ENCODE measurements around the gene MVD.

The MVD gene

GRCh38 chr16:88697116-88697830, 34.4 kb upstream of the MVD start:
- no peak for DNase-seq (ENCODE audit: low spot score)

- DNase-seq (ENCODE audit: low spot score): no peak
Observed at GRCh38 chr16:88696441-88696840, 33.5 kb upstream of the MVD start.

- no peak for DNase-seq (ENCODE audit: low spot score)
Observed at GRCh38 chr16:88695753-88696152, 32.9 kb upstream of the MVD start.

DNA sequence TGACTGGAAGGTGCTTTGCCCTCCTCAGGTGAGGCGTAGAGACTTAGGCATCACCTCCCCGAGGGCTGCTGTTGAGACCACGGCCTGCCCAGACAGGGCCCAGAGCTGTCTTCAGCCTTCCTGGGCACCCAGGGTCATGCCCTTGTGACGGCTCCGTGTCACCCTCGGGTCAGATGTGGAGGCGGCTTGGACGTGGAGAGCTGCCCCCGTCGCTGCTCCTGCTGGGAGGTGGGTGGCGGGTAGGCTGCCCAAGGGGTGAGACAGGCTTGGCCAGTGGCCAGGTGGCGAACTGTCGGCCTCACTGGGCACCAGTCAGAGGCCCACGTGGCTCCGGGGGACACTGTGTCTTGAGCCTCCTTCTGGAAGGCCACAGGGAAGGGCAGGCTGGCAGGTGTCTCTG, 32.3 kb upstream of the MVD start:
- no peak for DNase-seq (ENCODE audit: low spot score)

DNA sequence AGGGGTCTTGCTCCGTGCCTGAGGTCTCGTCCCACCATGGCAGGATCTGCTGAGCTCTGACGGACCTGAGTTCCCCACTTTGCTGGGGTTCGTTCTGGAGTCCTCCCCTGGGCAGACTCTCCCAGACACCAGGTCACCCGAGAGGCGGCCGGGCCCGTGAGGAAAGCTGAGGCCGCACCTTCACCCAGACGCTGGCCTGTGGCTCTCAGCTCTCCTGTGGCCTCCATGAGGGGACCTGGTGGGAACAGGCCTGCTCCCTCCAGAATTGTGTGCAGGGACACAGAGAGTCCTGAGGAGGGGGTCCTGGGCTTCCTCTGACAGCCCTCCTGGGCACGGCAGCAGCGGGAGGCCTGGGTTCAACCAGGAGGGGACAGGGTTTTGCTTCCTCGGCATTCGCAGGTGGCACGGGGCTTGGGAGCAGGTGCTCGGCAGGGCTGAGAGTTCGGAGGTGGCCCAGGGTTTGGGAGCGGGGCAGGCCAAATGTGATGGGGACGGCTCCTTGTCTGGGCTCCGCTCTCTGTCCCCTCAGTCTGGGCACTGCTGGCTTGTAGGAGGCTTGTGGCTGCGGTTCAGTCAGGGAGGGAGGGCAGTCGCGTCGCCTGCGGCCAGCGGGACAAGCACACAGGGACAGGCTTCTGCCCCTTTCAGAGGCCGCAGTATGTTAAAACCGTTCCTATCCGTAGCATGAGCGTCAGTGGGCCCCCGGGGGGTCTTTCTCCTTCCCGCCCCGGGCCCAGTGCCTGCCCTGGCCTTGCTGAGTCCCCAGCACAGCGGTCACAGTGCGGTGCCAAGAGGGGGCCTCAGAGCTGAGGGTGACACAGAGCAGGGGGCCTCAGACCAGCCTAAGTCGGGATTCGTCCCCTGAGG, 31.6 kb upstream of the MVD start:
- DNase-seq (ENCODE audit: low spot score): no peak

GRCh38 chr16:88693420-88694177, 30.7 kb upstream of the MVD start:
- DNase-seq (ENCODE audit: low spot score): no peak

GRCh38 chr16:88692861-88693260, 30.0 kb upstream of the MVD start:
- DNase-seq (ENCODE audit: low spot score): no peak

DNA sequence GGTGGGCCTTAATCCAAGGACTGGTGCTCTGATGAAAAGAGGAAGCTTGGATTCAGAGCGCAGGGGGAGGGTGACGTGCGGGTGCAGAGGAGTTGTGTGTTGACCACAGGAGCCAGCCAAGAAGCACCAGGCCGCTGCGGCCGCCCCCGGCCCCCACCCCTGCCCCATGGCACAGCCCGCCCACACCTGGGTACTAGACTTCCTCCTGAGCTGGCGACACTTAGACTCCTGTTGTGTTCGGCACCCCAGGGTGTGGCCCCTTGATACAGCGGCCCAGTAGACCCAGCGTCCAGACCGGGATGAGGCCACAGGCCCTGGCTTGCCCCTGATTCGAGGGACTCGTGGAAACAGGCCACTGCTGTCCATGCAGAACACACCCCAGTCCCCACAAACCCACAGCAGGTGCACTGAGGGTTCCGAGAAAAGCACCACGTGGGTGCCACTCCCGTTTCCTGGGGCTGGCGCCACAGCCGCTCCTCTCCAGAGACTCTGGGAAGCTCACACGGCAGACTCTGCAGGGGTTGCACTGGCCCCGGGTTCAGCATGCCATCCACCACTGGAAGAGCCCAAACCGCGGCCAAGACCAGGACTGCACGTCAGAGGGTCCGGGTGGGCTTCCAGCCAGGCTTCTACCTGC, 29.2 kb upstream of the MVD start:
- DNase-seq (ENCODE audit: low spot score): no peak

DNA sequence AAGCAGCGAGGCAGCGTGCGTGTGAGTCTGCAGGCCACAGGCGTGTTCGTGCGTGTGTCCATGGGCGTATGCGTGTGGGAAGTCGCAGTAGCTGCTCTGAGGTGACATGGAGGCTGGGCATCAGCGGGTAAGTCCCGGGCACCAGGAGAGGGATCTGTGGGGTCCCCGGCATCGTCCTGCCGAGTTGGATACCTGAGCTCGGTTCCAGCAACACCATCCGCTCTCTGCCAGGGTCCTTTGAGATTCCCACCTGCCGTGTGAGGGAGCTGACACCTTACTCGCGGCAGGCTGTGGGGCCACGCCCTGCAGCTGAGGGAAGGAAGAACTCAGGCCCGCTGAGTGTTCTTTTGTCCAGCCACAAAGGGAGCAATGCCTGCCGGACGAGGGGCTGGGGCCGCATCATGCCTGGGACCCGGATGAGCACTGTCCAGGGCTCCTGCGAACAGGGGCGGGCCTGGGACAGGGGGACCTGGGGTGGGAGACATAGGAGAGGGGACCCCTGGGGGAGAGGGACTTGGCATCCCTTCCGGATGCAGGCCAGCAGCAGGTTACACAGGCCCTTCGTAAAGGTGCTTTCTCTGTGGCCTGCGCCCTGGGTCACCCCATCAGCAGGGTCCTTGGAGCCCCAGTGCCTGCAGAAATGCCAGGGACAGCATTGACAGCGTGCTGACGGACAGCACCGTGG, 28.4 kb upstream of the MVD start:
- DNase-seq (ENCODE audit: low spot score): no peak

GRCh38 chr16:88690341-88691128, 27.6 kb upstream of the MVD start:
- no peak for DNase-seq (ENCODE audit: low spot score)

DNA sequence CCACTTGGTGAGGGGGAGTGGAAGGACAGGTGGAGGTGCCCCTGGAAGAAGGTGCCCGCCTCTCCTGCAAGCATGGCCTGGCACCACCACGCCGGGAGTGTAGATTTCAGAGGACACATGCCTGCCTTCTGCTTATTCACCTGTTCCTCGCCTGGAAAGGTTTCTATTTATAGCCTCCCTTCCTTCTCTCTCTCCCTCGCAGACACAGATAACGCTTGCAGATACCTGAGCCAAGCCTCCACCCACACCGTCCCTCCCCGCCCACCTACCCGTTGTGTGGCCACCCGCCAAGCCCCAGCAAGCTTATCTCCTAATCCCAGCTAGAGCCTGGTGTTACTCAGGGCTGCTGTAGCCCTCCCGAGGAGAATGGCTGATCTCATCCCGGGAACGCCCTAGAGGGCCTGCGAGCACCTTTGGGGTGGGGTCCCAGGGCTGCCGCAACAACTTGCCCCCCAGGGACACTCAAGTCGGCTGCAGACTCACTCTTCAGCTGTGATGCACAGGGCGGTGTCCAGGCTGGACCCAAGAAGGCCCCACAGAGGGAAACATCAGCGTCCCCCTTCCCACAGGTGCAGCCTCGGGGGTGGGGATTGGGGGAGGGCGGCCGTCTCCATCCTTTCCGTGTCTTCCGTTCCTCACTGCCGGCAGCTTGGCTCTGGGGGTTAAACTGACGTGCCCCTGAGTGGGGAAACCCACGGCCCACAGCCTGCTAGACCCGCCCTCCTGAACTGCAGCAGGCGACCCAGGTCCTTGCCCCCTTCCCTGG, 25.3 kb upstream of the MVD start:
- DNase-seq (ENCODE audit: low spot score): no peak

- no peak for DNase-seq (ENCODE audit: low spot score)
Observed at GRCh38 chr16:88687676-88688012, 24.8 kb upstream of the MVD start.

DNA sequence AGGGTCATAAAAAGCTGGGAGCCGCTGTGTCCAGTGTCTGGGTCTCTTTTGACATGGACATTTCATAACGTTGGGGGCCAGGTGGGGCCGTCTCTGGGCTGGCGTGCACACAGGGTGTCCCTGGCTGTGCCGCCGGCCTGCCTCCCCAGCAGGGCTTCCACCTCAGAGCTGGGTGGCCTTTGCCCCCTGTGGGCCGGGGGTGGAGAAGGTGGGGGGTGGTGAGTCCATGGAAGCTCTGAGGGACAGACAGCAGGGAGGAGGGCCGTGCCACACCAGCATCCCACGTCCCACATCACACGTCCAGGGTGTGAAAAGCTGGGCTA, 24.3 kb upstream of the MVD start:
- DNase-seq (ENCODE audit: low spot score): no peak

DNA sequence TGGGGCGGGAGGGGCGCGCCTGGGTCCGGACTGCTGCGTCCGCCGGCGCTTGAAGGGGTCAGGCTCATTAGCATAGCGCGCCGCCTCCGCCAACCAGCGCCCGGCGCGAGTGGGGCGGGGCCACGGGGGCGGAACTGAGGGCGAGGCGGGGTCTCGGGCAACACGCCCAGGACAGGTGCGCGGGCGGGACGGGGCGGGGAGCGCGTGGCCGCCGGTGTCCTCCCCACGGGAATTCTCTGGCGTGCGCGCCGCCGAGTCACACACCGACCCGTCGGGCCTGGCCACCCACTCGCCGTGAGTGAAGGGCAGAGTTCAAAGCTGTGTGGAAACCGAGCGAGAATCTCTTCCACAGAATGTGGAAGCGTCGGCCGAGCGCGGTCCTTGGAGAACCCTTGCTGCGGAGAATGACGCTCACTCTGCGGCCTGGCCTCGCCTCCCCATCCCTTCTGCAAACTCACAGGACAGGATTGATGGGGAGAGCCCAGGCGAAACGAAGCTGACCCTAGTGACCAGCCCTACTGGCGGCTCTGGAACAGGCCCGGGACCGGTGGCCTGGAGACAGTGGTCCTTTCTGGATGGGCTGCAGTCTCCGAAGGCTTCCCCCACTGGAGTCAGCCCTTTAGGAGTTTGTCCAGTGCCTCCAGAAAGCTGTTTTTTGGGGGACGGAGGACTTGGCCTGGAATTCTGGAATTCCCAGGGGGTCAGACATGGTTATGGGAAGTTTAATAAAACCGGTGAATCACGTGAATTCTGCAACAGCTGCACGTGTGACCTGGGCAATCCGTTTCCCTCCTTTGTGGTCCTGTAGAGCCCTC, 23.8 kb upstream of the MVD start, which contains the start of gene SNAI3:
TSS of gene SNAI3 (minus strand) at position 69 of the 815 bp plus-strand sequence. CDS start 101 bp downstream, outside the sequence.
- DNase-seq (ENCODE audit: low spot score): peak; percentile 78

- no peak for DNase-seq (ENCODE audit: low spot score)
Observed at GRCh38 chr16:88686062-88686438, 23.2 kb upstream of the MVD start.

DNA sequence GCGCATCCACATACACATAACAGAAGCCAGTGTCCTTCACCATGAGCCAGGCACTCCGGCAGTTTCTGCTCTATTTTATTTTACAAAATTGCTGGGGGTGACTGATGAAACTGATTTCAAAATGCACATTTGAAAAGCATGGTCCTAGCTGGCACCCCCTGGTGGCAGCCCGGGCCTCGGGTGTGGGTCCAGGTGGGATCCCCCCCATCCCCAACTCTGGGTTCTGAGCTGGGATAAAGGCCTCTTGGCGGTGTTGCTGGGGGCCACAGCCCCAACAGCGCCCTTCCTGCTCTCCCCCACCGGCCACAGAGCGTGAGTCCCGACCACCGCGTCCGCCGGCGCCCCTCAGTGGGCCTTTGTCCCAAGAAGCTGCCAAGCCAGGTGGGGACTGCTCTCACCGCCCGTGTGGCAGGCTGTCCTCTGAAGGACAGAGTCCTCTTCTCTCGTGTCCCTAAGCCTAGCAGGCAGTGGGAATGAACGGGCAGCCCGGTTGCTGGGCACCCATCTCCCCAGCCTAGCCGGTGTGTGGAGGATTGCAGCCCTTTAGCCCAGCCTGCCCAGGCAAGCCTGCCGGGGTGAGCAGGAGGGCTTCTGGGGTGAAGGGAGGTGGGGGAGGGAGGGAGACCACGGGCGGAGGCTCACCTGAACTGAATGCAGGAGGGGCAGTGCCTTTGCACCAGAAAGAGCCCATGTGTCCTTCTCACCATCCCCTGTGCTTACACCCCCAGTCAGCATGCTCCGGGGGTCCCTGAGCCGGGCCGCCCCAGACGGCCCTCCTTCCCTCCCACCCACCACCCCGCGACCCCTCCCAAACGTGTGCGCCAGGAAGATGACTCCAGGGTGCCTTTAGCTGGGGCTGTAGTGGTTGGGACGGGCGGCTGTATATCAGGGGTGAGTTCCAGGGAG, 22.5 kb upstream of the MVD start:
- no peak for DNase-seq (ENCODE audit: low spot score)

DNA sequence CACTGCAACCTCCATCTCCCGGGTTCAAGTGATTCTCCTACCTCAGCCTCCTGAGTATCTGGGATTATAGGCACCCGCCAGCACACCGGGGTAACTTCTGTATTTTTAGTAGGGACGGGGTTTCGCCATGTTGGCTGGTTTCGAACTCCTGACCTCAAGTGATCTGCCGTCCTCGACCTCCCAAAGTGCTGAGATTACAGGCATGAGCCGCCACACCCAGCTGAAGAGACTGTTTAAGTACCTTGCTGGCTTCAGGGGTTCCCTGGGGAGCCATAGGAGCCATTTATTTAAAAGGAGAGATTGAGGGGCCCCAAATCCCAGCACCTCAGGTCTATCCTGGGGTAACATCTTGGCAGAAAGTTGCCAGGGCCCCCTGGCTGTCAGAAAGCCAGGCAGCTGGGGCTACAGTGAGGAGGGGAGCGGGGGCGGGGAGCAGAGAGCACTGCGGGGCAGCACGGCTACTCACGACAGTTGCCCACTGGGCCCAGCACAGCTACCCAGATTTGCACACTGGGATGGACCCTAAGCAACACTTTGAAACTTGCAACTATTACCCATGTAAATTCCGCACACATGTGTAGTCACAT, 21.8 kb upstream of the MVD start:
- no peak for DNase-seq (ENCODE audit: low spot score)

Data from left forelimb (tissue), 1 donor.